Astrocyte of the hippocampus (primary cell): ENCODE data around the gene ENTREP1.

ENCODE experiments used
- DNase-seq: peaks from one replicate; pipeline ENCODE4 v3.0.0; 2011; ENCODE audit warnings: low read depth, low spot score

The ENTREP1 gene

DNA sequence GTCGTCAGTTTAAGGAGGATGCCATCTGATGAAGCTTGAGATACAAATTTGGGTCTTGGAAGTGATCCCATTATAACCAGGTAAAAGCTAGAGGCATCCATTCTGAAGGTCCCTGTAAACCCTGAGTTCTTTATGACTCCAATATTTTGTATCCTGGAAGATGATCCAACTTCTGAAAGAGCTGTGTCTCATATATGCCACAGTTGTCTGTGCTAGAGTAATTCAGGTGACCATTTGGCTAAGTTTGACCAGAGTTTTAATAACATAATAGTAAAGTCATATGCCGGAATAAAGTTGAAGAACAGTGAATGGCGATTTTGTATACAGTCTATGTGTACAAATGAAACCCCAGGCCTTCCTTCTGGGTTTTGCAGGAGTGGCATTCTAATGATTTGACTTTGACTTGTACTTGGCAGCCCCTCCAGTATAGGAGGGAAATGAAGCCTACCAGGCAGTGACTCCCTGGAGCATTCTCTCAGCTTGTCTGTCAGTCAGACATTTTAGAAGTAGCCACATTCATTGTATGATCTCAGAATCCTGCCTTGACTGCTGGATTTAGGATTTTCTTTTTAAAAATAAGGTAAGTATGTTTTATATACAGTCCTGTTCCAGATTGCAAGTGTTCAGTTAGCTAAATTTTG is 39.6 kb downstream of the ENTREP1 start:
- DNase-seq: no peak

- DNase-seq: peak; percentile 53
These were observed 45.4 kb downstream of the ENTREP1 start for GRCh38 chr9:69370430-69370829.

- peak; percentile 23 for DNase-seq
These were observed 46.0 kb downstream of the ENTREP1 start for GRCh38 chr9:69371001-69371400.

DNA sequence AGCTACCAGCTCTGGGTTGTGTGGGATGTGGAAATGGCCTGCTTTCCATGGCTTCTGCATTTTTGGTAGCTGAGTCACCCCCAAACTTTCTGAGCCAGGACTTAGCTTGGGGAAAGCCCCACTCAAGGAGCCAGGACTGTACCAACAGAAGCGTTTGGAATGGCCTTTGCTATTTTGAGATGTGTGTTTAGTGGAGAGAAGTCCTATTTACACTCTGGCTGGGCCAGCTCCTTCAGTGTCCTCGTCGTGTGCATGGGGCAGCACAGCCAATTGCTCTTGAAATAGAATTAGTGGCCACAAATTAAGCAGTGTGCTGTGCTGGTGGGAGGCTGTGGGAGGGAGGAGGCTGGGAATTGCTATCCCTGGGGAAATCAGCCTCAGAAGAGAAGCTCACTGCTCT is 51.6 kb downstream of the ENTREP1 start:
- DNase-seq: peak; percentile 94

- DNase-seq: no peak
These were observed 52.3 kb downstream of the ENTREP1 start for GRCh38 chr9:69377291-69377690.

GRCh38 chr9:69377981-69378380 is 53.0 kb downstream of the ENTREP1 start:
- DNase-seq: no peak

- DNase-seq: peak; percentile 36
These were observed 54.4 kb downstream of the ENTREP1 start for GRCh38 chr9:69379270-69379982.

DNA sequence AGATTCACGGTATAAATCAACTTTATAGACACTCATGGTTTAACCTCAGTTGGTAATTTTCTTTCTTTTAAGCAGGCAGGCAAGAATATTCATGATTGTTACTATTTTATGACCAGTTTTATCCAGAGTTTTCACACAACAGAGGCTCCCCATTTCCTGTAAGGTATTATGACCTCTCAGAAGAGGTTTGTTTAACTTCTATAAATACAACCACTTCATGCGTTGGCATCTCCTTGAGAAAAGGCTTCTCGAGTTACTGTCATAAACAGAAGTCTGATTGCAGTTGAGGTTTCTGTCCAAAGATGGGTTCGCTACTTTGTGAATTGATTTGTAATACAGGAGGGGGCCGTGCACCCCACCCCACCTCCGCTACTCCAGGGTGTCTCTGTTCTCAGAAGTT is 55.3 kb downstream of the ENTREP1 start:
- DNase-seq: no peak

DNA sequence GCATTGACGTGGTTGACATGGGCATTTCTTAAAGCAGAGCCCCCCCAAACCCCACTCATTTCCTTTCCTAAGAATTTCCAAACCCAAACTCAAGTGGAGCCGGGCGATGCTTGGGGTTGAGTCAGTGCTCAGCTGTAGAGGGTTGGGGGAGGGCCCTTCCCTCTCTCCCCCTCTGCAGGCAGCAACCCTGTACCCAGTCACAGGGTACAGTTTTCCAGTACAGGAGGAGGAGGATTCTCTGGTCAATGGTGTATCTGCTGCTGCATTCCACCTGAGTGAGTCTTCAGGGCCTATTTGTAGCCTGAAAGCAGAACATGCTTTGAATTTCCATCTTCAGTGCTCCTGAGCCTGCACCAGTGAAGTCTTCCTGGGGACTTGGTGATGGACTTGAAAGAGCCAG is 55.8 kb downstream of the ENTREP1 start:
- peak; percentile 20 for DNase-seq

- no peak for DNase-seq
These were observed 57.1 kb downstream of the ENTREP1 start for GRCh38 chr9:69382135-69382534.

DNA sequence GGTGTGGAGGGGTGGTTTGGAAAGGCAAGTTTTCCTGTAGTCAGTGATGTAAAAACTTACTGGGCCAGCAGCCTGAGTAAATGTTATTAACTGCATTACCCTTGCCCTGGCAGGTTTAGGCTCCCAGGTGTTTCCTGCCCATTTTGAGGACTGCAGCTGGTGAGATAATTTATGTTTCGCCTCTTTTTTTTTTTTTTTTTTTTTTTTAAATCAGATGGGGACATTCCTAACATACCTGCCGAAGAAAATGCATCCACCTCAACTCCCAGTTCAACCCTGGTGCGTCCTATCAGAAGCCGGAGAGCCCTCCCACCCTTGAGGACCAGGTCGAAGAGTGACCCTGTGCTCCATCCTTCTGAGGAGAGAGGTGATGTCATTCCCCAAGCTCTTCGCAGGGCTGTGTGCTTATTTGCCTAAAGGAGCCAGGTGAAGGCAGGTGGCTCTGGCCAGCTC is 60.6 kb downstream of the ENTREP1 start:
- DNase-seq: no peak

GRCh38 chr9:69386651-69387050 is 61.6 kb downstream of the ENTREP1 start:
- no peak for DNase-seq

DNA sequence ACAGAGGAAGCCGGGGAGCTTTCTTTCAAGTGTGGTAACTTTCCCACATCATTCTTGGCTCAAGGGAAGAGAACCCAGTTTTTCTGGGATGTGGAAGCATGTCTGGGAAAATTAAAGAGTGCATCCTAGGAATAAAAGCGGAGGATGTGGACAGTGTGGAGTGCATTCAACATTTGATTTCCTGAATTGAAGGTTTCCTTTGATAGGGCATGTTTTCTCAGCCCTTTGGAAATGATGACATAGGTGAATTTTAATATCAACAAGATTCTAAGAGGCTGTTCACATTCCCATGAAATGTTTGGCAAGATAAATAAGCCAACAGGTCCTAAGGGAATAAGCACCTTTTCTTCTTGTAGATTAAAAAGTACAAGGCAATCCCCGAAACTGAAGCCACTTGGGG is 63.6 kb downstream of the ENTREP1 start:
- DNase-seq: no peak

GRCh38 chr9:69389437-69389995 is 64.5 kb downstream of the ENTREP1 start:
- DNase-seq: no peak

DNA sequence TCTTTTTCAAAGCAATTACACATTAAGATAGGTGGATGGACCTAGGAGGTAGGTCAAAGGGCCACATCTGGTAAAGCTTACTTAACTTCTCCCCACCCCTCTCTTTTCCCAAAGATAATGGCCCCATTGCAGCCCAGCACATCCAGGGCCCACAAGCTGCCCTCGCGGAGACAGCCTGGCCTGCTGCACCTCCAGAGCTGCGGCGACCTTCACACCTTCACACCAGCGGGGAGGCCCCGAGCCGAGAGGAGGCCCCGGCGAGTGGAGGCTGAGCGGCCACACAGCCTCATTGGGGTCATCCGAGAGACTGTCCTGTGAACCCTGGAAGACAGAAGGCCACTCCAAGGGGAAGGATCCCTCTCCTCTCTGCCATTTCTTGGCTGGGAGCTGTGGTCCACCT is 66.5 kb downstream of the ENTREP1 start:
- DNase-seq: no peak

GRCh38 chr9:69391946-69392345 is 66.9 kb downstream of the ENTREP1 start:
- no peak for DNase-seq

DNA sequence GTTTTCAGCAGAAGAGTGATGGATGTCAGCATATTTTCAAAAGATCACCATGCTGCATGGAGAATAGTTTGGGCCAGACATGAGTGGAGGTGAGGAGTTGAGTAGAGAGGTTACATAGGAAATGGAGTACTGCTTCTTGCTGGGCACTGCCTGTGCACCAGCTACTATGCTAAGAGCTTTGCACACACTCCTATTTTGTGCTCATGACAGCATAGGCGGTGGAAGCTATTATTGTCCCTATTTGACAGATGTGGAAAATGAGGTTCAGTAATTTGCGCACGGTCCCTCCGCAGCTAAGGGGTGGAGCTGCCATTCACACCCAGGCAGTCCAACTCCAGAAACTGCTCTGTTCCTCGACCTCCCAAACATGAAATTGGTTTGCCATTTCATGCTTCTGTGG is 67.8 kb downstream of the ENTREP1 start:
- no peak for DNase-seq

GRCh38 chr9:69393425-69393824 is 68.4 kb downstream of the ENTREP1 start:
- no peak for DNase-seq

- DNase-seq: no peak
These were observed 70.7 kb downstream of the ENTREP1 start for GRCh38 chr9:69395718-69396117.

GRCh38 chr9:69396759-69397158 is 71.7 kb downstream of the ENTREP1 start:
- no peak for DNase-seq

DNA sequence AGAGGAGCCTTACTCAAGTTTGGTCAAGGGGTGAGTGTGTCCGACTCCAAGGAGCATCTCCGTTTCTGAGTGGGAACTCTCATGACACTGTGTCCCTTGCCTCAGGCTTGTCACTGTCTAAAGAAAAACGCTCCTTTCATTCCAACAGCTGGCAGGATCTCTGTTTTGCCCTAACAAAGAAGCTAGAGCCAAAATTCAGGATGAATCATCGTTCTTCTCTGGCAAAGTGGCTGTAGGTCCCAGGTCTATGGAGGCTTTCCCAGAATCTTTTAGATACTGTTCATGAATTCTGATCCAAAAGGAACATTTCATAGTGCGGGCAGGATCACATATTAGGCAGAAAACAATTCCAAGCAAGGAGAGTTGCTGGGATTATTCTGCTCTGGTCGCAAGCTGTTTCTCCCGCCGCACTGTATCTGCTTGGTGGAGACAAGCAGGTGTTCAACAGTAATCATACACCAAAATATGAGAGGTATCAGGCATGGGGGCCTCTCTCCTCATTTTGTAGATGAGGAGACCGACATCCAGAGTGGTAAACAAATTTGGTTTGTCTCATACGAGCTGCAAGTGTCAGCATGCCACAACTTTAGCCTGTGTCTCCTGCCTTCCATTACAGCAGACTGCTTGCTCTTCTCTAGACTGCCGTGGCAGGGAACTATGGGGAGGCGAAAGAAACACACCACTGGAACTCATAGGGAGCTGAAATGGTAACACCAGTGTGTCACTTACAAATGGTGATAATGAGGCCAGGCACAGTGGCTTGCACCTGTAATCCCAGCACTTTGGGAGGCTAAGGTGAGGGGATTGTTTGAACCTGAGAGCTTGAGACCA is 72.6 kb downstream of the ENTREP1 start:
- DNase-seq: peak; percentile 58

GRCh38 chr9:69400470-69400869 is 75.5 kb downstream of the ENTREP1 start:
- DNase-seq: no peak
